Measurements from ENCODE around the gene VAPB.

DNA sequence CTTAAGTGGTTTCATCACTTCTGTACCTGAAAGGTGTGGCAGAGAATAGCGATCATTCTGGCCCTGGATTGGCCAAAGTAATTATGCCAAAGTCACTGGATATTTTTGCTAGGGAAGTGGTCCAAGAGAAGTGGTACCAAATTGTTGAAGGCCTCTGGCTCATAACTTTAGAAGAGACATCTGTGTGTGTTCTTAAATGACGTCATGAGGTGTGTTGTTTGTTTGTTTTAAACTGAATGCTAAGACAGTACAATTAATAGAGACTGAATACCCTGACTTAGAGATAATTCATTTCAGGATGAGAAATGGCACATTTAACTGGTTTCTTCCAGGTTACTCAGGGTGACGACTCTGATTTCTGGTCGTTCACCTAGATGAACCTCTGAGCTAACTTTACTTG lies 3.3 kb downstream of the VAPB start:
- TF ChIP-seq, protein P1, sequence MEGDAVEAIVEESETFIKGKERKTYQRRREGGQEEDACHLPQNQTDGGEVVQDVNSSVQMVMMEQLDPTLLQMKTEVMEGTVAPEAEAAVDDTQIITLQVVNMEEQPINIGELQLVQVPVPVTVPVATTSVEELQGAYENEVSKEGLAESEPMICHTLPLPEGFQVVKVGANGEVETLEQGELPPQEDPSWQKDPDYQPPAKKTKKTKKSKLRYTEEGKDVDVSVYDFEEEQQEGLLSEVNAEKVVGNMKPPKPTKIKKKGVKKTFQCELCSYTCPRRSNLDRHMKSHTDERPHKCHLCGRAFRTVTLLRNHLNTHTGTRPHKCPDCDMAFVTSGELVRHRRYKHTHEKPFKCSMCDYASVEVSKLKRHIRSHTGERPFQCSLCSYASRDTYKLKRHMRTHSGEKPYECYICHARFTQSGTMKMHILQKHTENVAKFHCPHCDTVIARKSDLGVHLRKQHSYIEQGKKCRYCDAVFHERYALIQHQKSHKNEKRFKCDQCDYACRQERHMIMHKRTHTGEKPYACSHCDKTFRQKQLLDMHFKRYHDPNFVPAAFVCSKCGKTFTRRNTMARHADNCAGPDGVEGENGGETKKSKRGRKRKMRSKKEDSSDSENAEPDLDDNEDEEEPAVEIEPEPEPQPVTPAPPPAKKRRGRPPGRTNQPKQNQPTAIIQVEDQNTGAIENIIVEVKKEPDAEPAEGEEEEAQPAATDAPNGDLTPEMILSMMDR (IDR thresholded peaks at IDR 0.05), result no peak
- no peak for TF ChIP-seq POLR2A (IDR thresholded peaks at IDR 0.05)

Data from lower leg skin (tissue), 3 donors.